NT2/D1 (cell line): Measurements from ENCODE around the gene VLDLR.

Source experiments
- DNase-seq: peaks from one replicate; pipeline ENCODE4 v3.0.0-alpha.2; 2011; ENCODE audit warnings: low read depth, low spot score
- H3K27me3 ChIP-seq: 2 replicates; pipeline ENCODE4 v1.6.0; 2011; ENCODE audit warnings: mild to moderate bottlenecking; ENCODE audit not compliant: insufficient read length, insufficient read depth
- H3K36me3 ChIP-seq: 2 replicates; pipeline ENCODE4 v1.6.1; 2011; ENCODE audit warnings: mild to moderate bottlenecking, low read length, mixed read lengths; ENCODE audit not compliant: insufficient read depth, insufficient read length
- H3K4me1 ChIP-seq: 2 replicates; pipeline ENCODE4 v1.5.1; 2011; ENCODE audit not compliant: insufficient read depth, insufficient read length
- H3K4me3 ChIP-seq: 2 replicates; pipeline ENCODE4 v1.5.1; 2011; ENCODE audit warnings: low read depth; ENCODE audit not compliant: insufficient read length
- H3K9ac ChIP-seq: 2 replicates; pipeline ENCODE4 v1.6.0; 2011; ENCODE audit warnings: low read depth; ENCODE audit not compliant: insufficient read length
- H3K9me3 ChIP-seq: 2 replicates; pipeline ENCODE4 v1.5.1; 2011; ENCODE audit warnings: mild to moderate bottlenecking, low read length; ENCODE audit not compliant: insufficient read depth
- SUZ12 ChIP-seq: IDR thresholded peaks from 2 replicates; pipeline ENCODE4 v1.6.1; 2011; ENCODE audit not compliant: insufficient read length, insufficient read depth; ENCODE audit errors: extremely low read depth
- YY1 ChIP-seq: IDR thresholded peaks from 2 replicates; pipeline ENCODE4 v1.6.1; 2011; ENCODE audit not compliant: insufficient read length, insufficient read depth
- ZNF274 ChIP-seq: IDR thresholded peaks from 2 replicates; pipeline ENCODE4 v1.6.1; 2011; ENCODE audit warnings: mild to moderate bottlenecking, low read depth, low read length

Gene VLDLR

GRCh38 chr9:2620919-2621721 is 467 bp upstream of the VLDLR start:
- H3K4me3 ChIP-seq, result peak overlapping the region; percentile 68
- peak; percentile 67 for DNase-seq
- peaks cover 30% of the 10 kb centered on the region for H3K27me3 ChIP-seq
- no peaks in the 10 kb centered on the region for H3K4me1 ChIP-seq
- H3K36me3 ChIP-seq, result peaks cover 12% of the 10 kb centered on the region
- H3K9me3 ChIP-seq, result peaks cover 5% of the 10 kb centered on the region; the same call in 1 of the 2 replicates
- no peak for TF ChIP-seq SUZ12
- TF ChIP-seq YY1, result no peak
- TF ChIP-seq ZNF274, result no peak
- peak overlapping the region; percentile 63 for H3K9ac ChIP-seq

- Histone ChIP-seq H3K9ac (peak overlapping the region; percentile 86), H3K36me3 (peaks cover 17% of the 10 kb centered on the region), H3K27me3 (peaks cover 30% of the 10 kb centered on the region), H3K4me1 (no peaks in the 10 kb centered on the region), H3K4me3 (peak overlapping the region; percentile 68), H3K9me3 (peaks cover 5% of the 10 kb centered on the region; the same call in 1 of the 2 replicates)
- no peak for TF ChIP-seq SUZ12
- TF ChIP-seq YY1, result no peak
- TF ChIP-seq ZNF274, result no peak
- no peak for DNase-seq
Measured at GRCh38 chr9:2622461-2623287, 1.1 kb downstream of the VLDLR start.

- peaks cover 20% of the 10 kb centered on the region for H3K36me3 ChIP-seq
- peaks cover 4% of the 10 kb centered on the region; the same call in 1 of the 2 replicates for H3K9me3 ChIP-seq
- H3K27me3 ChIP-seq, result peaks cover 30% of the 10 kb centered on the region
- TF ChIP-seq ZNF274, result no peak
- no peak for TF ChIP-seq SUZ12
- no peak for TF ChIP-seq YY1
- no peak for DNase-seq
- peak overlapping the region; percentile 68 for H3K4me3 ChIP-seq
- no peaks in the 10 kb centered on the region for H3K4me1 ChIP-seq
- H3K9ac ChIP-seq, result peak overlapping the region; percentile 86
Measured at GRCh38 chr9:2623288-2624050, 1.9 kb downstream of the VLDLR start.

- no peak overlapping the region for H3K4me3 ChIP-seq
- peaks cover 23% of the 10 kb centered on the region for H3K36me3 ChIP-seq
- peaks cover 27% of the 10 kb centered on the region for H3K27me3 ChIP-seq
- no peak for TF ChIP-seq SUZ12
- no peak for TF ChIP-seq YY1
- TF ChIP-seq ZNF274, result no peak
- DNase-seq, result no peak
- no peaks in the 10 kb centered on the region for H3K9me3 ChIP-seq
- H3K4me1 ChIP-seq, result no peaks in the 10 kb centered on the region
- H3K9ac ChIP-seq, result no peak overlapping the region
Measured at GRCh38 chr9:2624051-2624682, 2.6 kb downstream of the VLDLR start.

GRCh38 chr9:2625427-2625826 is 3.8 kb downstream of the VLDLR start:
- no peak overlapping the region for H3K4me3 ChIP-seq
- no peaks in the 10 kb centered on the region for H3K9me3 ChIP-seq
- no peak overlapping the region for H3K9ac ChIP-seq
- TF ChIP-seq ZNF274 (no peak), YY1 (no peak), SUZ12 (no peak)
- H3K4me1 ChIP-seq, result no peaks in the 10 kb centered on the region
- DNase-seq, result no peak
- peaks cover 33% of the 10 kb centered on the region for H3K36me3 ChIP-seq
- peaks cover 18% of the 10 kb centered on the region for H3K27me3 ChIP-seq

DNA sequence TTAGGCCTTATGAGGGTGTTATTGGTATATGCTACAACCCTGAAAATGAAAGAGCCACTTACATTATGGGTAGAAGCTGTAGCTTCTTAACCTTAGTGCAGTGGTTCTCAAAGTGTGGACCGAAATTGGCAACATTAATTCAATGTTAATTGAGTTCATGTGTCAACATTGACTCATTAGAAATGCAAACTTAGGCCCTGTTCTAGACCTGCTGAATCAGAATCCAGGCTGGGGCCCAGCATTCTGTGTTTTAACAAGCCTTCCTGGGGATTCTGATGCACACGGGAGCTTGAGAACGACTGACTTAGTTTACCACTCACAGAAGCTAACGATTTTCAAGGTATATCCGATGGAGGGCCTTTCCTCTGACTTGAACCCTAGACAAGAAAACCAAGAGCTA is 7.3 kb downstream of the VLDLR start:
- Histone ChIP-seq H3K4me1 (peaks cover 3% of the 10 kb centered on the region), H3K9me3 (no peaks in the 10 kb centered on the region)

More for the DNA sequence above, 7.3 kb downstream of the VLDLR start:
- TF ChIP-seq ZNF274, result no peak
- TF ChIP-seq SUZ12, result no peak
- no peak for TF ChIP-seq YY1
- H3K27me3 ChIP-seq, result peaks cover under 1% of the 10 kb centered on the region
- peaks cover 30% of the 10 kb centered on the region for H3K36me3 ChIP-seq
- H3K9ac ChIP-seq, result no peak overlapping the region
- H3K4me3 ChIP-seq, result no peak overlapping the region
- DNase-seq, result no peak
